ENCODE results near the gene WDR72. TPM values are rescaled to one million over a fixed set of nuclear protein-coding genes. Genes with fewer than 3 reads are reported as not detected.

Gene WDR72
- total and polyA plus RNA-seq, 2 of the 4 experiments (the other 2 are of a cell fraction) = not detected

DNA sequence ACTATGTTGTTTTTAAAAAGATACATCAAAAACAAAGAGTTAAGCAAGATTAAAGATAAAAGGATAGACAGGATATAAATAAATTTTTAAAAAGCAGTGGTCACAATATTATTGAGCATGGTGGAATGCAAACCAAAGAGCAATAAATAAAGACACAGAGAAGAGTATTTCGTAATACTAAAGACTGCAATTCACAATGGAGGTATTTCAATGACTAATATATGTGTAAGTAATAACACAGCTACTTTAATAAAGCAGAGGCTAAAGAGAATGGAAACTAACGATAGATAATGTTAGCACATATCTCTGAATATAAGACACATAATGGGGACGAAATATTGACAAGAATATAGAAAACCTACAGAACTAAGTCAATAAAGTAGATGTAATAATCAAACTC is 219.6 kb downstream of the WDR72 start:
- Histone ChIP-seq H3K56ac (ENCODE audit: extremely low read depth, insufficient read depth, low read length) (no peak overlapping the region), H3K18ac (ENCODE audit: low read depth, low read length) (no peak overlapping the region), H3K4ac (ENCODE audit: low read depth, low read length) (no peak overlapping the region)

More for the DNA sequence above, 219.6 kb downstream of the WDR72 start:
- H3K23ac ChIP-seq (ENCODE audit: low read depth, low read length) = no peak overlapping the region
- H3K27me3 ChIP-seq (ENCODE audit: control insufficient read depth, insufficient read depth, low read length) = no peaks in the 10 kb centered on the region
- no peak overlapping the region for H2BK15ac ChIP-seq (ENCODE audit: low read depth, low read length)
- no CpG with 5 or more reads among the region's 3 CpGs for WGBS, 2 experiments (ENCODE audit: extremely low coverage in 2 of 2, insufficient read length in 1 of 2)
- dilution Hi-C loops (cut with HindIII; ENCODE audit: low sequenced_read_pairs, unreplicated experiment) (no loop called here), in situ Hi-C loops (cut with MboI; ENCODE audit: low sequenced_read_pairs) (no loop called here), intact Hi-C loops (cut with micrococcal nuclease) (no loop called here)
- no peak overlapping the region for H2BK120ac ChIP-seq (ENCODE audit: low read depth, low read length)
- no peaks in the 10 kb centered on the region for H3K36me3 ChIP-seq (ENCODE audit: control insufficient read depth, insufficient read depth, low read length)
- H2AFZ ChIP-seq (replicated peaks; ENCODE audit: low read length, poor library complexity) = no peak overlapping the region
- no peak overlapping the region for H4K91ac ChIP-seq (ENCODE audit: insufficient read depth, low read depth, low read length)
- no peak overlapping the region for H3K4me2 ChIP-seq (ENCODE audit: low read depth, low read length)
- H4K8ac ChIP-seq (ENCODE audit: low read depth in 2 of 2, low read length in 2 of 2) = no peak overlapping the region
- H3K27ac ChIP-seq (ENCODE audit: insufficient read depth, low read length) = no peak overlapping the region
- no peaks in the 10 kb centered on the region for H4K20me1 ChIP-seq (ENCODE audit: insufficient read depth, low read length)
- no peak overlapping the region for H2BK5ac ChIP-seq (ENCODE audit: low read depth, low read length, poor library complexity, severe bottlenecking)
- TF ChIP-seq POLR2A (IDR thresholded peaks at IDR 0.05; ENCODE audit: low read depth, low read length) = no peak
- TF ChIP-seq, protein P1, sequence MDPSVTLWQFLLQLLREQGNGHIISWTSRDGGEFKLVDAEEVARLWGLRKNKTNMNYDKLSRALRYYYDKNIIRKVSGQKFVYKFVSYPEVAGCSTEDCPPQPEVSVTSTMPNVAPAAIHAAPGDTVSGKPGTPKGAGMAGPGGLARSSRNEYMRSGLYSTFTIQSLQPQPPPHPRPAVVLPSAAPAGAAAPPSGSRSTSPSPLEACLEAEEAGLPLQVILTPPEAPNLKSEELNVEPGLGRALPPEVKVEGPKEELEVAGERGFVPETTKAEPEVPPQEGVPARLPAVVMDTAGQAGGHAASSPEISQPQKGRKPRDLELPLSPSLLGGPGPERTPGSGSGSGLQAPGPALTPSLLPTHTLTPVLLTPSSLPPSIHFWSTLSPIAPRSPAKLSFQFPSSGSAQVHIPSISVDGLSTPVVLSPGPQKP (IDR thresholded peaks at IDR 0.05; ENCODE audit: borderline replicate concordance, low read depth, low read length) = no peak
- TF ChIP-seq MXI1 (IDR thresholded peaks at IDR 0.05; ENCODE audit: borderline replicate concordance, low read depth, low read length) = no peak
- peak; percentile 45; the same call in 1 of the 2 replicates for TF ChIP-seq CEBPB (IDR thresholded peaks at IDR 0.05; ENCODE audit: low read depth, low read length)
- peaks cover 3% of the 10 kb centered on the region for H3K9me3 ChIP-seq (ENCODE audit: control insufficient read depth, insufficient read depth, low read length)
- ChIA-PET POLR2A (ENCODE audit: unreplicated experiment) (no interaction called here), CTCF (no interaction called here)
- H4K5ac ChIP-seq (ENCODE audit: low read depth, low read length) = no peak overlapping the region
- H2BK20ac ChIP-seq (ENCODE audit: low read depth, low read length) = no peak overlapping the region
- H3K9me1 ChIP-seq (ENCODE audit: insufficient read depth, low read length) = no peaks in the 10 kb centered on the region
- no peak overlapping the region for H2AK5ac ChIP-seq (ENCODE audit: low read depth, low read length)
- no TSS peak for BruUV-seq (replicated peaks)
- ATAC-seq (ENCODE audit: low read depth) (no peak), DNase-seq (no peak)
- H2AK9ac ChIP-seq (replicated peaks; ENCODE audit: low read depth, low read length, poor library complexity) = no peak overlapping the region
- H3K9ac ChIP-seq (ENCODE audit: low read depth, low read length) = no peak overlapping the region
- no peak overlapping the region for H3K14ac ChIP-seq (replicated peaks; ENCODE audit: low read depth, low read length)
- H3K4me1 ChIP-seq (ENCODE audit: control insufficient read depth, insufficient read depth, low read length) = no peaks in the 10 kb centered on the region
- H3K79me1 ChIP-seq (ENCODE audit: low read depth in 1 of 2, low read length in 2 of 2) = no peaks in the 10 kb centered on the region
- H3K4me3 ChIP-seq (ENCODE audit: insufficient read depth, low read depth, low read length) = no peak overlapping the region

Data from IMR-90 (cell line).